Measurements from ENCODE around the gene WIPF2.

Gene WIPF2

GRCh38 chr17:40248507-40248906 lies 29.4 kb downstream of the WIPF2 start:
- Histone ChIP-seq H3K4me1 (ENCODE audit: low read depth, poor library complexity, severe bottlenecking) (no peaks in the 10 kb centered on the region), H3K27ac (no peak overlapping the region), H3K36me3 (ENCODE audit: insufficient read depth) (no peaks in the 10 kb centered on the region), H3K4me2 (no peak overlapping the region), H2AFZ (ENCODE audit: low read depth) (no peak overlapping the region), H4K20me1 (ENCODE audit: insufficient read depth) (no peaks in the 10 kb centered on the region), H3K27me3 (ENCODE audit: insufficient read depth, low read depth) (no peaks in the 10 kb centered on the region), H3K4me3 (IDR thresholded peaks at IDR 0.05; ENCODE audit: insufficient read depth, low read depth, low read length) (no peak overlapping the region), H3K79me2 (ENCODE audit: insufficient read depth, low read depth) (peaks cover 38% of the 10 kb centered on the region; the same call in 1 of the 2 replicates), H3K9ac (no peak overlapping the region)
- TF ChIP-seq CTCF (conservative IDR thresholded peaks at IDR 0.05; ENCODE audit: low read depth, low read length), result no peak

- Histone ChIP-seq H3K27ac (no peak overlapping the region), H3K79me2 (ENCODE audit: insufficient read depth, low read depth) (peaks cover 29% of the 10 kb centered on the region; the same call in 1 of the 2 replicates)
These were observed 32.5 kb downstream of the WIPF2 start for GRCh38 chr17:40251576-40251975.

GRCh38 chr17:40253565-40253964 lies 34.5 kb downstream of the WIPF2 start:
- Histone ChIP-seq H3K27me3 (ENCODE audit: insufficient read depth, low read depth) (no peaks in the 10 kb centered on the region), H4K20me1 (ENCODE audit: insufficient read depth) (no peaks in the 10 kb centered on the region), H3K4me3 (IDR thresholded peaks at IDR 0.05; ENCODE audit: insufficient read depth, low read depth, low read length) (no peak overlapping the region), H3K36me3 (ENCODE audit: insufficient read depth) (peaks cover 2% of the 10 kb centered on the region; the same call in 1 of the 2 replicates), H3K79me2 (ENCODE audit: insufficient read depth, low read depth) (peaks cover 24% of the 10 kb centered on the region; the same call in 1 of the 2 replicates), H3K4me2 (no peak overlapping the region), H3K4me1 (ENCODE audit: low read depth, poor library complexity, severe bottlenecking) (no peaks in the 10 kb centered on the region), H3K27ac (no peak overlapping the region), H3K9ac (no peak overlapping the region), H2AFZ (ENCODE audit: low read depth) (no peak overlapping the region)
- no peak for TF ChIP-seq CTCF (conservative IDR thresholded peaks at IDR 0.05; ENCODE audit: low read depth, low read length)

More at GRCh38 chr17:40251576-40251975, 32.5 kb downstream of the WIPF2 start:
- Histone ChIP-seq H2AFZ (ENCODE audit: low read depth) (no peak overlapping the region), H3K27me3 (ENCODE audit: insufficient read depth, low read depth) (no peaks in the 10 kb centered on the region), H3K4me1 (ENCODE audit: low read depth, poor library complexity, severe bottlenecking) (no peaks in the 10 kb centered on the region), H3K4me2 (no peak overlapping the region), H3K4me3 (IDR thresholded peaks at IDR 0.05; ENCODE audit: insufficient read depth, low read depth, low read length) (no peak overlapping the region), H3K36me3 (ENCODE audit: insufficient read depth) (peaks cover under 1% of the 10 kb centered on the region; the same call in 1 of the 2 replicates), H4K20me1 (ENCODE audit: insufficient read depth) (no peaks in the 10 kb centered on the region), H3K9ac (no peak overlapping the region)
- no peak for TF ChIP-seq CTCF (conservative IDR thresholded peaks at IDR 0.05; ENCODE audit: low read depth, low read length)

- no peak for TF ChIP-seq CTCF (conservative IDR thresholded peaks at IDR 0.05; ENCODE audit: low read depth, low read length)
- Histone ChIP-seq H3K27me3 (ENCODE audit: insufficient read depth, low read depth) (no peaks in the 10 kb centered on the region), H3K27ac (no peak overlapping the region), H3K9ac (no peak overlapping the region), H3K36me3 (ENCODE audit: insufficient read depth) (peaks cover 2% of the 10 kb centered on the region; the same call in 1 of the 2 replicates), H3K79me2 (ENCODE audit: insufficient read depth, low read depth) (no peaks in the 10 kb centered on the region; the same call in 1 of the 2 replicates), H3K4me3 (IDR thresholded peaks at IDR 0.05; ENCODE audit: insufficient read depth, low read depth, low read length) (no peak overlapping the region), H3K4me1 (ENCODE audit: low read depth, poor library complexity, severe bottlenecking) (no peaks in the 10 kb centered on the region), H3K4me2 (no peak overlapping the region), H4K20me1 (ENCODE audit: insufficient read depth) (no peaks in the 10 kb centered on the region), H2AFZ (ENCODE audit: low read depth) (no peak overlapping the region)
These were observed 40.4 kb downstream of the WIPF2 start for GRCh38 chr17:40259505-40259904.
